A549 treated with CpdA at 1 μM for 4 hours (cell line): ENCODE measurements around the gene SKIC8. TPM values are rescaled to one million over a fixed set of nuclear protein-coding genes. Genes with fewer than 3 reads are reported as not detected.

Experiments used
- total RNA-seq: library from RNA; stranded (reverse); fragments of 200-300 nt; extraction: Qiagen RNA extraction; gene quantifications from 5 replicates; pipeline ENCODE4 v1.2.3, GENCODE V29; 2022; ENCODE audit warnings: low read depth

The SKIC8 gene
- total RNA-seq, result 77.9 to 118 TPM (median 87.9 TPM) in 5 replicates

DNA sequence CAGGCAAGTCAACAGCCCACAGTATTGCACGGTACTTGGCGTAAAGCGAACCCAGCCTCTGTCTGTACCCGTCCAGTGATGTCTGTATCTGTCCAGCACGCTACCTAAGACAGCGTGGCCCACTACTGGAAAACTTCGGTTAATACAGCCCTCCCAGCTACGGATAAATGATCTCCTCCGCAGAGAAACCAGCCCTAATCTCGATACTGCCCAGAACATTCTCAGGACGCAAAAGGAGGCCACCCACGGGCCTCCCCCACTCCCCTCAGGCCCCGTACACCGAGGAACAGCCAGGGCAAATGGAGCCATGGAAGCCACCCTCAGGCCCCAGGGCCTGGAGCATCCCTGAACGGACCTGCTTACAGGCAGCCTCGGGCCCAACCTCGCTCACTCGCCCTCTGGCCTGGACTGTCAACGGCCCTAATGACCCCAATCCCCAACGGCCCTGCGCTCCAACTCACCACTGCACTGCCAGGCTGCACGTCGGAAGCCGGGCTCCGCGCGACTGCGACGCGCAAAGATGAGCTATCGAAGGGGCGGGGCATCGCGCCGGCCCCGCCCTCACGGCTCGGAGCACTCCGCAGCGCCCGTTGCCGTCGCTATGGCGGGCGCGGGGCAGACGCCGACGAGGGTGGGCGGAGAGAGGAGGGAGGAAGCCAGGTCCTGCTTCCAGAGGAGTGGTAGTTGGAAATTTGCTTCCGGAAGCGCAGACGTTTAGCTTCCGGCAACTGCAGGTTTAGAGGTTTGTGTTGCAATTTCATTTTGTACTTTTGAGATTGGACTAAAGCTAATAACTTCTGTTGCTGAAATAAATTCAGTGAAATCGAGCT, at the start of gene SKIC8:
Gene SKIC8 (minus strand): TSS at position 509 of the 830 bp plus-strand sequence. CDS start 3,923 bp downstream, outside the sequence.

DNA sequence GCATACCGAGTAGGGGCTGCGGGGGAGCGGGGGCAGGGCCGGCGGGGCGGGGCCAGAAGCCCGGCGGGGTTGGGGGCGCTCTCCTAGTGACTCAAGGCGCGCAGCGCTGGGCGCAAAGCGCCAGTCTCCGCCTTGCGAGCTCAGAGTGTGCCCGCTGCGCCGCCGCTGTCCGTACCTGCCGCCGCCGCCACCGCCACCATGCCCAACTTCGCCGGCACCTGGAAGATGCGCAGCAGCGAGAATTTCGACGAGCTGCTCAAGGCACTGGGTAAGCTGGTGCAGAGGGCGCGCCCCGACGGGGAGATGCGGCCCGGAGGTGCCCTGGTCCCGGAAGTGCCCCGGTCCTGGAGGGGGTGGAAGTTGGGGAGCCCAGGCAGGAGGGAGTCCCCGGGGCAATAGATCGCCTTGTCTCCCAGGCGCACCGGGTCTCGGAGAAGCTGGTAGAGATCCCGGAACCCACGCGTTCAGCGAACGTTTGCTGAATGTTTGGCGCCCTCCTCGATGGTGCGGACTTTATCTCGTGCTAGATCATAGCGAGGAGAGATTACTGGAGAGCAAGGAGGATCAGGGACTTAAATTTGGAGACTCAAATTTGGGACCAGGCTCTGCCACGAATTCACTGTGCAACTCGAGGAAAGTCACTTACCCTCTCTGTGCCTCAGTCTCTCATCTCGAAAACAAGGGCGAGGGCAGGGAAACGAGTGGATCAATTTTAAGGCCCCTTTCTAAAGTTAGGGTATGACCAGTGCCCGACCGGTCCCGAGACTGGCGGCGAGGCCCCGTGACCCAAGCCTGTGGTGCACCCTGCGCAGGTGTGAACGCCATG, 41.0 kb upstream of the SKIC8 start, which contains the start of gene CRABP1:
Gene CRABP1 (plus strand): TSS at position 123 of the 826 bp plus-strand sequence. CDS start 76 bp downstream, at position 199.

DNA sequence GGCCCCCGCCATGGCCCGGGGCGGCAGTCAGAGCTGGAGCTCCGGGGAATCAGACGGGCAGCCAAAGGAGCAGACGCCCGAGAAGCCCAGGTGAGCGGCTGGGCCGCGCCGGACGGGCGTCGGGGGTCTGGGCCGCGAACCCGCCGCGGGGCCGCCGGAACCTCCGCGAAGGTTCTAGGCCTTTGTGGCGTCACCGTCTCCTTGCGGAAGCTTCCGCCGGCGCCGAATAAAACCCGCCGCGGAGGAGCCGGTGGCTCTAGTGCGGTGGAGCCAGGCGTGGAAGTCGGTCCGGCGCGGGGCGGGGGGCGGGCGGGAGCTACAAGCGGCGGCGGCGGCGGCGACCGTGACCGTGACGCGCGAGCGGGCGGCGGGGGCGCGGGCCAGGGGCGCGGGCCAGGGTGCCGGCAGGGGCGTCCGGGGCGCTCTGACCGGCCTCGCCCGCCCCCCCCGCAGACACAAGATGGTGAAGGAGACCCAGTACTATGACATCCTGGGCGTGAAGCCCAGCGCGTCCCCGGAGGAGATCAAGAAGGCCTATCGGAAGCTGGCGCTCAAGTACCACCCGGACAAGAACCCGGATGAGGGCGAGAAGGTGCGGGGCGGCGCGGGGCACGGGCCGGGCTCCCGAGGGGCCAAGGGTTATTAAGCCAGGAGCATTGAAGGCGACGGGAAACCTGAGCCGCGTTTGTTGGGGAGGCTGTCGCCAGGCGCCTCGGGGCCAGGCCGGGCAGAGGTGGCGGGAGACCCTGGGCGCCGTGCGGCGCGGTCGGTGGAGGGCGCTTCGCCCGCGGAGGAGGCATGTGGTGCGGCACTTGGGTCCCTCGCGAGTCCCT, 34.9 kb downstream of the SKIC8 start, which contains the start of gene DNAJA4:
Gene DNAJA4 (plus strand): TSS at position 259 of the 833 bp plus-strand sequence. CDS start 202 bp downstream, at position 461.

GRCh38 chr15:78234515-78235040, 64.8 kb downstream of the SKIC8 start, which contains the start of gene ACSBG1:
Gene ACSBG1 (minus strand): TSS chr15:78234565. CDS start chr15:78234501, 64 bp downstream.

Other genes with a start within 250 kb of the SKIC8 start
- 13.5 to 16.5 TPM (median 14.3 TPM) in 5 replicates for gene TBC1D2B, start 221.9 kb downstream of the SKIC8 start, total RNA-seq
- not detected in 5 replicates for gene SH2D7, start 207.0 kb downstream of the SKIC8 start, total RNA-seq
- gene CIB2, start 168.2 kb downstream of the SKIC8 start, total RNA-seq, result 23.0 to 30.0 TPM (median 28.3 TPM) in 5 replicates
- gene IDH3A, start 150.2 kb downstream of the SKIC8 start, total RNA-seq, result 70.0 to 103 TPM (median 78.1 TPM) in 5 replicates
- 0.21 to 0.41 TPM (median 0.31 TPM) in 5 replicates for gene ACSBG1, start 65.0 kb downstream of the SKIC8 start, total RNA-seq
- 0.02 TPM in 1 of 5 replicates, not detected in the others for gene DNAJA4, start 35.0 kb downstream of the SKIC8 start, total RNA-seq
- 0.71 to 1.9 TPM (median 1.6 TPM) in 5 replicates for gene CRABP1, start 40.7 kb upstream of the SKIC8 start, total RNA-seq
- 35.5 to 47.0 TPM (median 42.8 TPM) in 5 replicates for gene IREB2, start 138.6 kb upstream of the SKIC8 start, total RNA-seq
- gene HYKK, start 208.0 kb upstream of the SKIC8 start, total RNA-seq, result 5.5 to 9.0 TPM (median 6.7 TPM) in 5 replicates
- gene PSMA4, start 240.8 kb upstream of the SKIC8 start, total RNA-seq, result 391 to 509 TPM (median 404 TPM) in 5 replicates